Gastroesophageal sphincter (tissue), 2 donors: ENCODE measurements around the gene STRIP1.

ENCODE experiments used
- EP300 ChIP-seq: sonication (generic); formaldehyde crosslinking; IDR thresholded peaks from one replicate; pipeline ENCODE4 v1.6.1; 2017; ENCODE audit warnings: antibody characterized with exemption, mild to moderate bottlenecking
- POLR2A ChIP-seq, 2 donors: fragments of 450-650 bp; IDR thresholded peaks; one replicate each; pipeline ENCODE4 v1.6.1; 2017; ENCODE audit warnings: antibody characterized with exemption in 2 of 2, mild to moderate bottlenecking in 2 of 2, moderate library complexity in 1 of 2

GRCh38 chr1:110043016-110043415, 8.6 kb downstream of the STRIP1 start:
- no peak for TF ChIP-seq POLR2A (IDR thresholded peaks at IDR 0.05)
- TF ChIP-seq EP300, result no peak
